NCI-H1417 (cell line): Measurements from ENCODE around the gene IL1RL1.

Source experiments
- DNase-seq, 3 experiments: peaks; one replicate each; lab custom pipeline; 2025; lab: John Stamatoyannopoulos, UW

Gene IL1RL1

GRCh38 chr2:102368461-102369109, 57.2 kb downstream of the IL1RL1 start:
- DNase-seq = no peak

GRCh38 chr2:102369866-102370265, 58.5 kb downstream of the IL1RL1 start:
- no peak for DNase-seq

GRCh38 chr2:102376052-102376591, 64.8 kb downstream of the IL1RL1 start:
- no peak for DNase-seq

- no peak for DNase-seq
Measured at GRCh38 chr2:102383722-102384121, 72.4 kb downstream of the IL1RL1 start.

GRCh38 chr2:102385522-102385921, 74.2 kb downstream of the IL1RL1 start:
- no peak for DNase-seq

GRCh38 chr2:102386004-102386403, 74.6 kb downstream of the IL1RL1 start:
- no peak for DNase-seq

GRCh38 chr2:102386867-102387541, 75.6 kb downstream of the IL1RL1 start:
- DNase-seq = no peak

- DNase-seq = no peak
Measured at GRCh38 chr2:102387763-102388546, 76.6 kb downstream of the IL1RL1 start.

GRCh38 chr2:102391565-102391964, 80.2 kb downstream of the IL1RL1 start:
- DNase-seq = no peak

- no peak for DNase-seq
Measured at GRCh38 chr2:102392096-102392495, 80.7 kb downstream of the IL1RL1 start.

GRCh38 chr2:102392942-102393341, 81.6 kb downstream of the IL1RL1 start:
- DNase-seq = no peak

GRCh38 chr2:102396012-102396411, 84.6 kb downstream of the IL1RL1 start:
- DNase-seq = no peak

- DNase-seq = no peak
Measured at GRCh38 chr2:102397209-102397608, 85.8 kb downstream of the IL1RL1 start.

- no peak for DNase-seq
Measured at GRCh38 chr2:102399499-102400141, 88.3 kb downstream of the IL1RL1 start.

- DNase-seq = no peak
Measured at GRCh38 chr2:102401456-102401855, 90.1 kb downstream of the IL1RL1 start.
